SJSA1 (cell line): ENCODE data around the gene PRDM5. TPM values are rescaled to one million over a fixed set of nuclear protein-coding genes. Genes with fewer than 3 reads are reported as not detected.

ENCODE experiments used
- DNase-seq, 2 experiments: peaks; one replicate each; pipeline ENCODE4 v3.0.0-alpha.2; 2015 to 2020; ENCODE audit warnings: low spot score in 2 of 2, low read depth in 1 of 2
- H3K27ac ChIP-seq: fragments of 250-450 bp; sonication (Bioruptor Pico); 2 replicates; pipeline ENCODE4 v1.5.1; 2020; ENCODE audit warnings: mild to moderate bottlenecking, moderate library complexity
- H3K27me3 ChIP-seq: fragments of 250-450 bp; sonication (Bioruptor Pico); replicated peaks from 2 replicates; pipeline ENCODE4 v1.5.1; 2020; ENCODE audit warnings: mild to moderate bottlenecking, moderate library complexity
- H3K36me3 ChIP-seq: fragments of 250-450 bp; sonication (Bioruptor Pico); 2 replicates; pipeline ENCODE4 v1.5.1; 2020; ENCODE audit warnings: mild to moderate bottlenecking
- H3K4me1 ChIP-seq: fragments of 250-450 bp; sonication (Bioruptor Pico); replicated peaks from 2 replicates; pipeline ENCODE4 v1.6.1; 2021; ENCODE audit warnings: mild to moderate bottlenecking
- H3K4me3 ChIP-seq: fragments of 250-450 bp; sonication (Bioruptor Pico); 2 replicates; pipeline ENCODE4 v1.5.1; 2020; ENCODE audit warnings: mild to moderate bottlenecking
- H3K9me3 ChIP-seq: fragments of 250-450 bp; sonication (Bioruptor Pico); replicated peaks from 2 replicates; pipeline ENCODE4 v1.5.1; 2020; ENCODE audit warnings: mild to moderate bottlenecking
- total RNA-seq: library from RNA; depleted of rRNA; stranded (reverse); fragments of >200 nt; shearing (Covaris generic); gene quantifications from 2 replicates; pipeline ENCODE4 v1.2.3, GENCODE V29; 2014

The PRDM5 gene
- total RNA-seq, 1 experiment from 2014 or later = 11.1 TPM

- no peaks in the 10 kb centered on the region for H3K27me3 ChIP-seq
- no peaks in the 10 kb centered on the region for H3K36me3 ChIP-seq
- no peak overlapping the region for H3K27ac ChIP-seq
- H3K4me3 ChIP-seq = no peak overlapping the region
- H3K9me3 ChIP-seq = no peaks in the 10 kb centered on the region
- H3K4me1 ChIP-seq = no peaks in the 10 kb centered on the region
- no peak for DNase-seq
Observed at GRCh38 chr4:120858776-120859175, 63.8 kb downstream of the PRDM5 start.

- Histone ChIP-seq H3K27ac (no peak overlapping the region), H3K27me3 (no peaks in the 10 kb centered on the region), H3K9me3 (no peaks in the 10 kb centered on the region), H3K4me1 (no peaks in the 10 kb centered on the region), H3K36me3 (no peaks in the 10 kb centered on the region), H3K4me3 (no peak overlapping the region)
- no peak for DNase-seq
Observed at GRCh38 chr4:120857312-120857711, 65.2 kb downstream of the PRDM5 start.

GRCh38 chr4:120856294-120856693 is 66.2 kb downstream of the PRDM5 start:
- Histone ChIP-seq H3K27ac (no peak overlapping the region), H3K9me3 (no peaks in the 10 kb centered on the region), H3K27me3 (no peaks in the 10 kb centered on the region), H3K4me1 (no peaks in the 10 kb centered on the region), H3K36me3 (no peaks in the 10 kb centered on the region), H3K4me3 (no peak overlapping the region)
- DNase-seq = no peak

GRCh38 chr4:120855307-120856001 is 67.1 kb downstream of the PRDM5 start:
- Histone ChIP-seq H3K4me3 (no peak overlapping the region), H3K27ac (no peak overlapping the region), H3K27me3 (no peaks in the 10 kb centered on the region), H3K4me1 (no peaks in the 10 kb centered on the region), H3K9me3 (no peaks in the 10 kb centered on the region), H3K36me3 (no peaks in the 10 kb centered on the region)
- no peak for DNase-seq

- no peak for DNase-seq
- Histone ChIP-seq H3K9me3 (no peaks in the 10 kb centered on the region), H3K4me3 (no peak overlapping the region), H3K27ac (no peak overlapping the region), H3K4me1 (no peaks in the 10 kb centered on the region; the same call in 1 of the 2 replicates), H3K27me3 (no peaks in the 10 kb centered on the region), H3K36me3 (no peaks in the 10 kb centered on the region)
Observed at GRCh38 chr4:120853161-120853935, 69.2 kb downstream of the PRDM5 start.

GRCh38 chr4:120850018-120850599 is 72.4 kb downstream of the PRDM5 start:
- DNase-seq = no peak
- Histone ChIP-seq H3K9me3 (no peaks in the 10 kb centered on the region), H3K27ac (no peak overlapping the region), H3K4me1 (no peaks in the 10 kb centered on the region; the same call in 1 of the 2 replicates), H3K4me3 (no peak overlapping the region), H3K36me3 (no peaks in the 10 kb centered on the region), H3K27me3 (no peaks in the 10 kb centered on the region)

GRCh38 chr4:120847019-120847582 is 75.4 kb downstream of the PRDM5 start:
- H3K9me3 ChIP-seq = no peaks in the 10 kb centered on the region
- no peak for DNase-seq
- no peaks in the 10 kb centered on the region for H3K27me3 ChIP-seq

GRCh38 chr4:120844528-120844921 is 78.0 kb downstream of the PRDM5 start:
- H3K9me3 ChIP-seq = no peaks in the 10 kb centered on the region
- no peaks in the 10 kb centered on the region for H3K27me3 ChIP-seq
- no peak for DNase-seq
- H3K27ac ChIP-seq = no peak overlapping the region
- no peaks in the 10 kb centered on the region; the same call in 1 of the 2 replicates for H3K4me1 ChIP-seq
- no peak overlapping the region for H3K4me3 ChIP-seq
- no peaks in the 10 kb centered on the region for H3K36me3 ChIP-seq

More at GRCh38 chr4:120847019-120847582, 75.4 kb downstream of the PRDM5 start:
- Histone ChIP-seq H3K4me1 (no peaks in the 10 kb centered on the region; the same call in 1 of the 2 replicates), H3K27ac (no peak overlapping the region), H3K36me3 (no peaks in the 10 kb centered on the region), H3K4me3 (no peak overlapping the region)

GRCh38 chr4:120843849-120844527 is 78.5 kb downstream of the PRDM5 start:
- no peak overlapping the region for H3K4me3 ChIP-seq
- H3K27me3 ChIP-seq = no peaks in the 10 kb centered on the region
- no peaks in the 10 kb centered on the region for H3K36me3 ChIP-seq
- DNase-seq = no peak
- no peaks in the 10 kb centered on the region; the same call in 1 of the 2 replicates for H3K4me1 ChIP-seq
- no peaks in the 10 kb centered on the region for H3K9me3 ChIP-seq
- H3K27ac ChIP-seq = no peak overlapping the region

GRCh38 chr4:120842031-120842430 is 80.5 kb downstream of the PRDM5 start:
- no peaks in the 10 kb centered on the region for H3K36me3 ChIP-seq
- H3K4me1 ChIP-seq = no peaks in the 10 kb centered on the region; the same call in 1 of the 2 replicates
- no peak for DNase-seq
- no peak overlapping the region for H3K27ac ChIP-seq
- no peak overlapping the region for H3K4me3 ChIP-seq
- H3K27me3 ChIP-seq = no peaks in the 10 kb centered on the region
- no peaks in the 10 kb centered on the region for H3K9me3 ChIP-seq

GRCh38 chr4:120841580-120841979 is 80.9 kb downstream of the PRDM5 start:
- Histone ChIP-seq H3K4me3 (no peak overlapping the region), H3K27ac (no peak overlapping the region), H3K4me1 (no peaks in the 10 kb centered on the region; the same call in 1 of the 2 replicates), H3K36me3 (no peaks in the 10 kb centered on the region), H3K27me3 (no peaks in the 10 kb centered on the region), H3K9me3 (no peaks in the 10 kb centered on the region)
- no peak for DNase-seq

- H3K27me3 ChIP-seq = no peaks in the 10 kb centered on the region
- no peaks in the 10 kb centered on the region; the same call in 1 of the 2 replicates for H3K4me1 ChIP-seq
- no peak overlapping the region for H3K27ac ChIP-seq
- no peaks in the 10 kb centered on the region for H3K36me3 ChIP-seq
- DNase-seq = no peak
- no peak overlapping the region for H3K4me3 ChIP-seq
- H3K9me3 ChIP-seq = no peaks in the 10 kb centered on the region
Observed at GRCh38 chr4:120839974-120840751, 82.4 kb downstream of the PRDM5 start.
